GM04503 (cell line): ENCODE results near the gene SELENOM.
"Not testable (repeated sequence)": the region's sequence is repeated elsewhere in the genome, so short reads cannot be mapped to it uniquely, and the experiment has no call there.

ENCODE experiments used
- DNase-seq: peaks from one replicate; pipeline ENCODE4 v3.0.0-alpha.2; 2012; ENCODE audit warnings: low read depth

Gene SELENOM

DNA sequence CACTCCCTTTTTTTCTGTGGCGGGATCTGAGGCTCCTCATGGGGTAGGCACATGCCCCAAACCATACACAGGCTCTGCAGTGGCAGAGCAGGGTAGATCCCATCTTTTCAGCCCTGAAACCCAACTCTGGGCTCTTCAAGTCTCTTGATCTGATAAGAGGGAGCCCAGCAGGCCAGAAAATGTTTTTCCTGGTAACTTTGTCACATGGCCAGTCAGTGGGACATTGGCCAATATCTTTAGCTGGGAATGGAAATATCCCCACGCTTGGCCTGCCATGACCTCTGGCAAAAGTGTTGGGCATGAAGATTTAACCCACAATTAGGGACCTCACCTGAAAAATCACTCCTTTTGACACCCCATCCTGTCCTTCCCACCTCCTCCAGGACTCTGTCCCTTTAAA, 23.5 kb upstream of the SELENOM start:
- DNase-seq, result no peak

DNA sequence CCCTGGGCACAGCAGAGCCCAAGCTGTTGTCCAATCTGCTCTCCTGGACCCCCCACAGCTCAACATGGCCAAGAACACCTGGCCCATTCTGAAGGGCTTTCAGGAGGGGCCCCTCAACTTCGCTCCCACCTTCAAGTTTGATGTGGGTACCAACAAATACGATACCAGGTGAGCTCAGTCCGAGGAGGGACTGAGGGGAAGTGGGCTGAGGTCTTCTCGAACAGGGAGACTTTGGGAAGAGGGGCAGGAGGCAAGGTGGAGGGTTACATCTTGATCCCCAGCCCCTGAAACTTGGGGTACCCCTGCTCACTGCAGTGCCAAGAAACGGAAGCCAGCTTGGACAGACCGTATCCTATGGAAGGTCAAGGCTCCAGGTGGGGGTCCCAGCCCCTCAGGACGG, 20.8 kb upstream of the SELENOM start:
- DNase-seq, result no peak

DNA sequence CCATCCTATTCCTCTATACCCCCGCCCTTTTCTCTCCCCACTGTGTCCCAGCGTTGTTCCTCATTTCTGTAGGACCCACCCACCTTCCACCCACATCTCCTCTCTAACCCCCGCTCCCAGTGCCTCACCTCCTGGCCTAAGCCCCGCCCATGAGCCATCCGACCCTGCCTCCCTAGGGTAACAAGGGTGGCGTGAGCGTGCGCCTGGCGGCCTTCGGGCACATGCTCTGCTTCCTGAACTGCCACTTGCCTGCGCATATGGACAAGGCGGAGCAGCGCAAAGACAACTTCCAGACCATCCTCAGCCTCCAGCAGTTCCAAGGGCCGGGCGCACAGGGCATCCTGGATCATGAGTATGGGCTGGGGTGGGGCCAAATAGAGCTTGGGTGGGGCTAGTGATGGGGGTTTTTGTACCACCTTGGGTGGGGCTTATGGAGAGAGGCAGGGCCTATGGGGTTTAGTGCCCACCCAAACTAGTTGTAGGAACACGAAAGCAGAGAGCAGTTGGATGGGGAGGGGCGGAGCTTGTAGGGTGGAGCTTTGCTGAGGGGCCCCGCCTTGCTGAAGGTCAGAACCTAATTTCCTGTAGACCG, 19.9 kb upstream of the SELENOM start:
- DNase-seq, result no peak

DNA sequence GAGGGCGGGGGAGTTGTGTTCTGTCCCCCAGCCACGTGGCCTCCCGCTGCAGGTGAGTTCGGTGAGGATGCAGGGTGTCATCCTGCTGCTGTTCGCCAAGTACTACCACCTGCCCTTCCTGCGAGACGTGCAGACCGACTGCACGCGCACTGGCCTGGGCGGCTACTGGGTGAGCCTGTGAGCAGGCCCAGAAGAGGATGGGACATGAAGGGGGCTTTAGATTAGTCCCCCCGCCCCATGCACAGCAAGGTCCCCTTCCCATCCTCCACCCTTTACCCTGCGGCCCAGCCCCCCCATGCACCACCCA, 19.5 kb upstream of the SELENOM start:
- DNase-seq, result no peak

DNA sequence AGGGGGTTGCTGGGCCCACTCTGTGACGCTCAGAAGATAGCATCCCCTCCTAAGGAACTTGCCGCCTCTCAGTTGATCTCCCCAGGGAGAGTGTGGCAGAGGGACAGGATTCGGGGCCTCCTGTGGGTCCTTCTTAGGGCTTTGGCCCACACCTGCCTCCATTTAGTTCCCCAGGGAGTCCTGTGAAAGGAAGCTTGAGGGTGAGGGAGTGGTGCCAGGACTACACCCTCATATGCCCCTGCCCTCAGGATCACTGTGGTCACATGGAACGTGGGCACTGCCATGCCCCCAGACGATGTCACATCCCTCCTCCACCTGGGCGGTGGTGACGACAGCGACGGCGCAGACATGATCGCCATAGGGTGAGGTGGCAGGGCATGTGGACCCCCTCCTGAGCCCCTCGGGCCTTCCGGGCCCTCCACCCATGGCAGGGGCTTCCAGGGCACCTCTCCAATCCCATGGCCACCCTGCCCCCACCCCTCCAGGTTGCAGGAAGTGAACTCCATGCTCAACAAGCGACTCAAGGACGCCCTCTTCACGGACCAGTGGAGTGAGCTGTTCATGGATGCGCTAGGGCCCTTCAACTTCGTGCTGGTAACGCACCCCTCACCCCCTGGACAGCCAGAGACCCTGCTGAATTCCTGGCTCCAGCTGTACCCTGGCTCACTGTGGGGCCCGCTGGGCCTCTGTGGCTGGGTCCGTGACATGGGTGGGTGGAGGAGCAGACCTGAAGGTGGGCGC, 18.9 kb upstream of the SELENOM start:
- DNase-seq, result no peak

DNA sequence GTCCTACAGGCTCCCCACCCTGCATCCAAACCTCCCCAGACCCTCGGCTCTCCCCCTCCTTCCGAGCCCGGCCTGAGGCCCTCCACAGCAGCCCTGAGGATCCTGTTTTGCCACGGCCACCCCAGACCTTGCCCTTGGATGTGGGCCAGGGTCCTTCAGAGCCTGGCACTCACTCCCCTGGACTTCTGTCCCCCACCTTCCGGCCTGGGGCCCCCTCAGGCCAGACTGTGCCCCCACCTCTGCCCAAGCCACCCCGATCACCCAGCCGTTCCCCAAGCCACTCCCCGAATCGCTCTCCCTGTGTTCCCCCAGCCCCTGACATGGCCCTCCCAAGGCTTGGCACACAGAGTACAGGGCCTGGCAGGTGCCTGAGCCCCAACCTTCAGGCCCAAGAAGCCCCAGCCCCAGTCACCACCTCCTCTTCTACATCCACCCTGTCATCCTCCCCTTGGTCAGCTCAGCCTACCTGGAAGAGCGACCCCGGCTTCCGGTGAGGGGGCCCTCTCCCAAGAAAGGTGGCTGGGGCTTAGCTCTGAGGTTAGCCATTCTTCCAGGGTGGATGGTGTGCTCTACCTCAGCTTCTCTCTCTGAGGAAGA, 18.3 kb upstream of the SELENOM start:
- no peak for DNase-seq

DNA sequence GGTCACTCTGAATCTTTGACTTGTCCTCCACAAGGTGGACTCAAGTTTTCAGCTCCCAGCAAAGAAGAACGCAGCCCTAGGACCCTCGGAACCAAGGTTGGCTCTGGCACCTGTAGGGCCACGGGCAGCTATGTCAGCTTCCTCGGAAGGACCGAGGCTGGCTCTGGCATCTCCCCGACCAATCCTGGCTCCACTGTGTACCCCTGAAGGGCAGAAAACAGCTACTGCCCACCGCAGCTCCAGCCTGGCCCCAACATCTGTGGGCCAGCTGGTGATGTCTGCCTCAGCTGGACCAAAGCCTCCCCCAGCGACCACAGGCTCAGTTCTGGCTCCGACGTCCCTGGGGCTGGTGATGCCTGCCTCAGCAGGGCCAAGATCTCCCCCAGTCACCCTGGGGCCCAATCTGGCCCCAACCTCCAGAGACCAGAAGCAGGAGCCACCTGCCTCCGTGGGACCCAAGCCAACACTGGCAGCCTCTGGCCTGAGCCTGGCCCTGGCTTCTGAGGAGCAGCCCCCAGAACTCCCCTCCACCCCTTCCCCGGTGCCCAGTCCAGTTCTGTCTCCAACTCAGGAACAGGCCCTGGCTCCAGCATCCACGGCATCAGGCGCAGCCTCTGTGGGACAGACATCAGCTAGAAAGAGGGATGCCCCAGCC, 17.6 kb upstream of the SELENOM start:
- no peak for DNase-seq

DNA sequence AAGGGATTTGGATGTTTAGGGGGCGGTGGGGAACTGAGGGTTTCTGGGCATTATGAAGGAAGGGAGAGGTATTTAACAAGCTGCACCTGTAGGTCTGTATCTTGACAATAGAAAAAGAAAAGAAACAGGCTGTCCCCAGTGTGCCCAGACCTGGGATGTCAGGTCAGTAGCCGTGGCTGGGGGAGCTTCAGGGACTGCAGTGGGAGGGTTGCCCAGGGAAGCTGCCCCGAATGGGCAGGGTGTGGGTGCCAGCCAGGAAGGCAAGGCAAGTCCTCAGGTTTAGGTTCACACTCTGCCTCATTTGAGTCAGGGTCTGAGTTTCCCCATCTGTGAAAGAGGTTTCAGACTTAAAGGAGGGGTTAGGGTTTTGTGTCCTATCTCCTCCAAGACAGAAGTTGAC, 16.9 kb upstream of the SELENOM start:
- DNase-seq, result no peak

DNA sequence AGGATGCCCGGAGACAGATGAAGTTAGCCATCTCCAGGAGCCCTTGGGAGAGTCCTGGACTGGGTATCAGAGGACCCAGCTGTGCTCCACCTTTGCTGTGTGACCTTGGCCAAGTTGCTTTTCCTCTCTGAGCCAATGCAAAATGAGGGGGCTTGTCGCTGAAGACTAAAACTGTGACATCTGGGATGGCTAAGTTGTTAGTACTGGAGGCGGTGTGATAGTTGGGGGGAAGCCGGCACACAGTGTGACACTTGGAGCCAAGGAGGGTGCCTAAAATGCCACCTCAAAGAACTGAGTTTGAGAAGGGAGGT, 15.9 kb upstream of the SELENOM start:
- DNase-seq, result no peak

DNA sequence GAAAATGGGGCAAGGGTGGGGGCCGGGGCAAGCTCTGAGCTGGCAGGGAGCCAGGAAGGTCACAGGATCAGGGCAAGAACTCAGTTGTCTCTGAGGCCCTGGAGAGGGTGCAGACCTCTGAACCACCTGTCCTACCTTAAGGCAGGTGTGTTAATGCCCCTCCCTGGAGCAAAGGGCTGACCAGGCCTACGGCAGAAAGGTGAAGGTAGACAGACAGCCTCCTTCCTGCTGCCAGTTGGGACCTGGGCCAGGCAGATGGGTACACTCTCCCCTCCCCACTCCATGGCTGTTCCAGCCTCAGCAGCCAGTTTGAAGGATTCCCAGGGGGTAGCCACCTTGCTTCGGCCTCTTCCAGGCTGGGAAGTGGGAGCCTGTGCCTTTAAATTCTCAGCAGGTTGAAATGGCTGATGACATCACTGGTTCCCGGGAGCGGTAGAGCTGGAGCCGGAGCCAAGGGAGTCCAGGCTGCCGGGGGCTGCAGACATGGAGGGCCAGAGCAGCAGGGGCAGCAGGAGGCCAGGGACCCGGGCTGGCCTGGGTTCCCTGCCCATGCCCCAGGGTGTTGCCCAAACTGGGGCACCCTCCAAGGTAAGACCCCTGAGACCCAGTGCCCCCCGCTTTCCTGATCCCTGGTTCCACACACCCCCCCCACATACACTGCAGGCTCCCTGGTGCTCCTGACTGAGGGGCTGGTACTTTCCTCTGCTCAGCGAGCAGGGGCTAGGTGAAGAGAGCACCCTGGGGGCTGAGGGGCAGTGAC, 15.3 kb upstream of the SELENOM start, which contains the start of gene INPP5J:
TSS of gene INPP5J (plus strand) at position 435 of the 760 bp plus-strand sequence. CDS start at position 484, 49 bp downstream.
- no peak for DNase-seq

DNA sequence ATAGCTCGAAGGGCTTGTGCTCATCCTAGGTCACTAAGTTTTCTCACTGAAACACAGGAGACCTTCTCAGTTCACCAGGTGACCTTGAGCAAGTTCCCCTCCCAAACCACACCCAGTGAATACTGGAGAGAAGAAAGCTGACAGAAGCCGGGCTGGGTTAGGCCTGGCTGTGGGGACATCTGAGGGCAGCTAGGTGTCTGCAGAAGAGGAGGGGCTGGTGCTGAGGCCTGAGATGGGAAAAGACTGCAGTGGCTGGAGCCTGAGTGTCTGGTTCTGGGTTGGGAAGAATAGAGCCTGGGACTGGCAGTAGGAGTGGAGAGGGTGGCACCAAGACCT, 14.8 kb upstream of the SELENOM start:
- no peak for DNase-seq

DNA sequence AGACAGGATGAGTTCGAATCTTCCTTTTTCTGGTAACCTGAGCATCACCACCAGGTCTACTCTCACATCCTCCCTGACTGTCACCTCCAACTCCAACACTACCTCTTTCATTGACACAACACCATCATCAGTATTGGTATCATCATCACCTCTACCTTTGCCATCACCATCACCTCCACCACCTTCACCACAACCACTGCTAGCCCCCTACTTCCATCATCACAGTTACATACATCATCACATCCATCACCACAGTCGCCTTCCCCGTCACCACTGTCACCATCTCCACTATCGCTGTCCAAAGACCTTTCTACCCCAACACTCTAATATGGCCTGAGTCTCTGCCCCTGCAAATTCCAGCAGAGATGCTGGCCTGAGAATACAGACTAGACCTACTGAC, 14.0 kb upstream of the SELENOM start:
- DNase-seq, result no peak

DNA sequence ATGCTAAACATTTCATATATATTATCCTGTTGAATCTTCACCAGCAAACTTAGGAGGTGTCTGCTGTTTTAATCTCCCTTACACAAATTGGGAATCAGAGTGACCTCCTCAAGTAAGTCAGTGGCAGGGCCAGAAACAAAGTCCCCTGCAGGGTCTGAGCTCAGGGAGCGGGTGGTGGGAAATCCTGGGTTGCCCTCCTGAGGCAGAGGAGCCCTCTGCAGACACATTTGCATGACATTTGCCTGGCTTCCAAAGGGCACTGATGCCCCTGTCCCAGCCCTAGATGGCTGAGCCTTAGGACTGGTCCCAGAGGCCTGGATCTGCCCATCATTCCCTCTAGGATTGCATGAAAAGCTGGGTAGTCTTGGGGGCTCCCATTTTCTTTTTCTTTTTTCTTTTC, 13.3 kb upstream of the SELENOM start:
- no peak for DNase-seq

DNA sequence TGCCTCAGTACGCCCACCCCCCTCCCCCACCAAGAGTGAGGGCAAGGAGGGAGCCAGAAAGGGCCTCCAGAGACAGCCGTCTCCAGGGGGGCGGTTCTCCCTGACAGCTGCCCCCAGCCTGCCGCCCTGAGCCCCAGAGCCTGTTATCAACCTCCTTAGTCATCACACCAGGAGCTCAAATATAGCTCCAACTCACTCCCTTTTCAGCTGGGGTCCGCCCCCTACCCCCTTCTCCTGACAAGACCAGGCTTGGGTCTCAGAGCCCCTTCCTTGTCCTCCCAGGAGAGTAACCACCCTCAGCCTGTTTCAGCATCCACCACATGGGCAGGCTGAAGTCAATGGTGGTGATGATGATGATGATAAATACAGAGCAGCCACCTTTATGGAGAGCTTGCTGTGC, 12.9 kb upstream of the SELENOM start:
- no peak for DNase-seq

DNA sequence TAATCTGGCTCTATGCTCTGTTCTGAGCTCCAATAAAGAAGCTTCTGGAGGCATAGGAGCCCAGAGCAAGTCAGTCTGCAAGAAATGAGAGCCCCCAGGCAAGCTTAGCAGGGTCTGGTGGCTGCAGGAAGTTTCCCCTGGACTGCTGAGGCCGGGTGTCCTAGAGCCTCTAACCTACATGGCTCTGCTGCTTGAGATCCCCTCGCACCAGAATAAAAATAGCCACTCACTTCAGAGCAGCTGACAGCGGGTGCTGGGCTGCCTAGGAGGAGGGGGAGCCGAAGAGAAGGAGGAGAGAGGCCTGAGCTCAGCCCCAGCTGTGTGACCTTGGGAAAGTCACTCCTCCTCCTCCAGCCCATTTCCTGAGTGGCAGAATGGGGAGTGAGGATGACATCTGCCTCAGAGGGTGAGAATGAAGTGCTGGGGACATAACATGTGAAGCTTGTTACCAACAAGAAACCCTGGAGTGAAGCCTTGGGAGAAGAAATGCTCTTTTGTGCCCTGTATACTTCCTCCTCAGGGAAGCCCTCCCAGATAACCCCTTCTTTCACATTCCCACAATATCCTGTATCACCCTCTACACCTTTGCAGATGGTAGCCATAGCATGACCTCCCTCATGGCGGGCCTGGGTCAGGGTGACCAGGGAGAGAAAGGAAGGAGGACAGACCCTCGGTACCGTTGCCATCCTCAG, 11.8 kb upstream of the SELENOM start:
- no peak for DNase-seq

DNA sequence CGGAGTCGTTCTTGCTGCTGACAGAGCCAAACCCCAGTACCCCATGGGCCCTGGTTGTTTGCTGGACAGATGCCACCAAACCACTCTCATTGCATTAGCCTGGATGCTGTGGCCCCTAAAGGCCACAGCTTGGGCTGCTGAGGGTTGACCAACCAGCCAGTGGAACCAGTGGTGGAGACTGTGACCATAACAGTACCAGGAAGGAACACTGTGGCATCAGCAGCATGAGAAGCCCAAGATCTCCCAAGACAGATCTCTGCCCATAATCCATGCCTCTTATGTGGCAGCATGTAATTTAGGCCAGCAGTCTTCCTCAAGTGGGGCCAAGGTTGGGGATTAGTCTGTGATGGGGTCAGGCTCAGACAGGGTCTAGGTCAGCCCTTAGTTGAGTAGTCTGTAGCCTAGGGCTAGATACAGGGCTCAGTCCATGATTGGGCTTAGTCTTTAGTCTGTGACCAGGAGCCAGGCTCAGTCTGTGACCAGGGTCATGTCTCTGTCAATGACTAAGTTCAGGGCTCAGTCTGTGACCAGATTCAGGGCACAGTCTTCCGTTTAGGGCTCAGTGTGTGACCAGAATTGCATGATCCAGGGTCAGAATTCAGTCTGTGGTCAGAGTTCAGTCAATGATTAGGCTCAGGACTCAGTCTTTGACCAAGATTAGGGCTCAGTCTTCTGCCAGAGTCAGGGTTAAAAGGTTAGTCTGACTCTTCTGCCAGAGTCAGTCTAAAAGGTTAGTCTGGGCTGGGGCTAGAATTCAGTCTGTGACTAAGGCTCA, 10.9 kb upstream of the SELENOM start:
- DNase-seq, result no peak

DNA sequence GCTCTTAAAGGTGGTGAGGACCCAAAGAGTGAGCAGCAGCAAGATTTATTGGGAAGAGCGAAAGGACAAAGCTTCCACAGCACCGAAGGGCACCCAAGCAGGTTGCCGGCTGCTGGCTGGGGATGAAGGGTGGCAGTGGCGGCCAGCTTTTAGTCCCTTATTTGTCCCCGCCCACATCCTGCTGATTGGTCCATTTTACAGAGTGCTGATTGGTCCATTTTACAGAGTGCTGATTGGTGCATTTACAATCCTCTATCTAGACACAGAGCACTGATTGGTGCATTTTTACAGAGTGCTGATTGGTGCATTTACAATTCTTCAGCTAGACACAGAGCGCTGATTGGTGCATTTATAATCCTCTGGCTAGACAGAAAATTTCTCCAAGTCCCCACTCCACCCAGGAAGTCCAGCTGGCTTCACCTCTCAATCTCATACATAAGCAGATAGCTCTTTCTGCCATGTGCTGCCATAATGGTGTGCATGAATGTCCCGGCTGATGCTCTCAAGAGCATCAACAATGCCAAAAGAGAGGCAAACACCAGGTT, 5.3 kb upstream of the SELENOM start:
- DNase-seq, result not testable (repeated sequence)

DNA sequence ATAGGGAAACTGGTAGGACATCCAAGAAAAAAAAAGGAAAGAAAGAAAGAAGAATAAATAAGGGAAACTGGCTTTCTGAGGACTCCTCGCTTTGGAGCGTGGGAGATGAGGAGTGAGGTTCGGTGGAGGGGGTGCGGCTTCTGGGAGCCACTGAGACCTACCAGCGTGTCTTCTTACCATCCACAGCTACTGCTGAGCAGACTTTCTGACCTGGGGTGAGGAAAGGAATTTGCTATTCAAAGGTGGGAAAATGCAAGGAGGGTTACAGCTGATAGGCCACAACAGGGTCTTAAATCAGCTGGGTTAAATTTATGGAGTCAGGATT, 488 bp upstream of the SELENOM start:
- DNase-seq, result no peak

DNA sequence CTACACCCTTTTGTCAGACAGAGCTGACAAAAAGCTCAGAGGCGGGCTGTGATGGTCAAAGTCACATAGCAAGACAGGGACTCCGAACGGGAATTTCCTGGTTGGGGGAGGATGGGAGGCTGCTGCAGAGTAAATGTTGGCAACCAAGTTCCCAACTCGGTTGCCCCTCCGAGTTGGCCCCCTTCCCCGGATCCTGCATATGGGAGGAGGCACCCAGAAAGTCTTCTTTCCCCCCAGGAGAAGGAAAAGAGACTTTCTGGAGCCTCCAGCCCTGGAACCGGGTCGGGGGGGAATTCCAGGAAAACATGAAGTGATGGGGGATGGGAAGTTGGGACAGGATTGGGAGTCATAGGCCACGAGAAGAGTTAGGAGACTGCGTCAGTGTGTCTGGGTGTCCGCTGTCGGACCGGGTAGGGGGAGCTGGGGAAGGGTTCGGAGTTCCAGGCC, 614 bp downstream of the SELENOM start:
- no peak for DNase-seq

DNA sequence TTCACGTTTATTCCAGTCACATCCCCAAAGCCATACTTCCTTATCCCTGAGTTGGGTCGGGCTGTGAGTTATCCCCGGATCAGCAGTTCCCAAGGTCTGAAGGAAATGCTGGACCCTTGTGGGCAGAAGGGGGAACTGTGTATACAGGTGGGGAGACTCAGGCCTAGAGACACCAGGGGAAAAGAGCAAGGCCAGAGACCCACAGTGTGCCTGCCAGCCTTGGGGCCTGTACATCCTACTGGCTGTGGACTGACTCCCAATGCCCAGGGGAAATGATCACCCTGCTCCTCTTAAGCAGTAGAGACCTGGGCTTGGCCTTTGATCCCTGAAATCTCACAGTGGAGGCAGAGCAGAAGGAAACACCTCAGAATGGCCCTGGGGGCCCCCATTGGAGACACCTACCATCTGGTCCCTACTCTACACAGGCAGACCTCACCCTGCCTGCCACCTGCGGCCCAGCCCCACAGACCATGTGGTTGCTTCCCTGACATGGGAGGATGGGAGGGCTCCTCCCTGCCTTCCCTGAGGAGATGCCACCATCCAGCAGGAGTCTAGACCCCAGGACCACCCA, 1.3 kb downstream of the SELENOM start:
- no peak for DNase-seq
